Fibroblast of lung (primary cell): ENCODE data around the gene WIPI1. TPM values are rescaled to one million over a fixed set of nuclear protein-coding genes. Genes with fewer than 3 reads are reported as not detected.

Experiments used
- DNase-seq, 2 donors: peaks; one replicate each; pipeline versions ENCODE4 v3.0.0 to v3.0.0-alpha.2; 2010; ENCODE audit warnings: low read depth in 2 of 2
- H2AFZ ChIP-seq: 2 replicates; pipeline ENCODE4 v1.5.1; 2012; ENCODE audit warnings: low read length, control low read depth, inconsistent platforms
- H3K27ac ChIP-seq: 2 replicates; pipeline ENCODE4 v1.5.1; 2011; ENCODE audit warnings: low read length, control low read depth; ENCODE audit not compliant: insufficient read depth
- H3K27me3 ChIP-seq: 2 replicates; pipeline ENCODE4 v1.5.1; 2011; ENCODE audit warnings: mild to moderate bottlenecking, low read length; ENCODE audit not compliant: control insufficient read depth, insufficient read depth
- H3K36me3 ChIP-seq: 2 replicates; pipeline ENCODE4 v1.5.1; 2011; ENCODE audit warnings: low read length; ENCODE audit not compliant: control insufficient read depth, insufficient read depth
- H3K4me1 ChIP-seq: 2 replicates; pipeline ENCODE4 v1.5.1; 2011; ENCODE audit warnings: low read length; ENCODE audit not compliant: control insufficient read depth, insufficient read depth; ENCODE audit errors: extremely low read depth
- H3K4me2 ChIP-seq: 2 replicates; pipeline ENCODE4 v1.5.1; 2011; ENCODE audit warnings: low read length, control low read depth; ENCODE audit not compliant: insufficient read depth; ENCODE audit errors: extremely low read depth
- H3K4me3 ChIP-seq, 4 experiments: fragments of 200-600 bp in 1 of 4; sonication (generic) in 1 of 4; replicated peaks in 1 of 4; 2 replicates each; pipeline ENCODE4 v1.5.1; 2011 to 2016; ENCODE audit warnings: low read length in 4 of 4, low read depth in 3 of 4, mild to moderate bottlenecking in 3 of 4, control low read depth in 2 of 4, inconsistent platforms in 1 of 4, mixed read lengths in 1 of 4; ENCODE audit not compliant: insufficient read depth in 1 of 4; ENCODE audit errors: control extremely low read depth in 1 of 4
- H3K79me2 ChIP-seq: 2 replicates; pipeline ENCODE4 v1.5.1; 2012; ENCODE audit warnings: mild to moderate bottlenecking, low read length, inconsistent platforms; ENCODE audit not compliant: control insufficient read depth, insufficient read depth
- H3K9ac ChIP-seq: 2 replicates; pipeline ENCODE4 v1.5.1; 2011; ENCODE audit warnings: mild to moderate bottlenecking, low read length, control low read depth; ENCODE audit not compliant: insufficient read depth
- H3K9me3 ChIP-seq: 2 replicates; pipeline ENCODE4 v1.5.1; 2012; ENCODE audit warnings: low read depth, low read length; ENCODE audit not compliant: control insufficient read depth, insufficient read depth
- H4K20me1 ChIP-seq: 2 replicates; pipeline ENCODE4 v1.5.1; 2011; ENCODE audit warnings: low read length; ENCODE audit not compliant: control insufficient read depth, insufficient read depth; ENCODE audit errors: extremely low read depth
- EZH2 ChIP-seq: IDR thresholded peaks from 2 replicates; pipeline ENCODE4 v1.5.1; 2012; ENCODE audit warnings: low read length, control low read depth, mild to moderate bottlenecking; ENCODE audit errors: missing control alignments
- polyA plus RNA-seq, 2 donors: library from polyadenylated mRNA; depleted of rRNA in 1 of 2; stranded (reverse) in 1 of 2; unstranded in 1 of 2; fragments of >200 nt; gene quantifications; 2 replicates each; pipeline ENCODE4 v1.2.1, GENCODE V29; 2011 to 2012; ENCODE audit warnings: missing spikeins in 1 of 2
- total RNA-seq: library from RNA; depleted of rRNA; stranded (reverse); fragments of >200 nt; gene quantifications from 2 replicates; pipeline ENCODE4 v1.2.1, GENCODE V29; 2014
- TF ChIP-seq, protein P1 (sequence below), 2 donors: IDR thresholded peaks in 1 of 2; conservative IDR thresholded peaks in 1 of 2; 1 replicate in 1 of 2; 2 replicates in 1 of 2; pipeline ENCODE4 v1.5.1; 2011 to 2012; ENCODE audit warnings: low read length in 2 of 2, control low read depth in 1 of 2, inconsistent platforms in 1 of 2, low read depth in 1 of 2, mild to moderate bottlenecking in 1 of 2

WIPI1 gene
- total and polyA plus RNA-seq, 2 donors (not counting 1 experiment from before 2014, with no cell fraction given): 158 to 251 TPM

DNA sequence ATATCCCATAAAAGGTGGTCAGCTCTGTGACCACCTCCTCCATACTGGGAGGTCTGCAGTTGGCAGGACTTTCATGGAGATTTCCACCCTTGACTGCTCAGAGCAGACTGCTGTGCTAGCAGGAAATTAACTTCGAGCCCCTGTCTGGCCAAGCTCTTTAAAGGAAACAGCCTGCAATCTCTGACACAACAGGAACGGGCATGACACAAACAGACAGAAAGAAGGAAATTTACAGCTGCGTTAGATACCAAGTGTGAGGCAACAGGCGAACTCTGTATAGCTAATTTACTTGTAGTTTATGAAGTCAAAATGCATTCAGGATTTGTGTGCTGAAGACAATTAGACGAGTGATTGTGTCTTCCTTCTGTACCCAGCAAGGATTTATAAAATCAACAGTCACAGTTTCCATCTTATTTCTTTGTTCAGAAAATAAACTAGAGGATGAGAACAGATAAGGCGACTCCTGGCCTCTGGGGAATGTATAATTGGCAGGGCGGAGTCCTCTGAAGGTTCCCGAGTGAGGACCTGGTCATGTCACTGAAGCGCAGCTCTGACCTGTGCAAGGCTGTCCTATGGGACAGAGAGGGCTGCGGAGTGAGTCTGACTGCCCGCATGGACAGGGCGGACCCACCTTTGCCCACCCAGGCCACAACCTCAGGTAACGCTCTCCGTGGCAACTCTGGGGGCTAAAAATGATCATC lies 16.1 kb downstream of the WIPI1 start:
- H3K36me3 ChIP-seq: peaks cover 10% of the 10 kb centered on the region
- no peak overlapping the region for H3K27ac ChIP-seq
- H2AFZ ChIP-seq: no peak overlapping the region
- H3K9me3 ChIP-seq: no peaks in the 10 kb centered on the region
- H3K9ac ChIP-seq: no peak overlapping the region
- DNase-seq: no peak
- no peaks in the 10 kb centered on the region for H3K79me2 ChIP-seq
- no peaks in the 10 kb centered on the region for H3K27me3 ChIP-seq
- peaks cover 2% of the 10 kb centered on the region for H3K4me1 ChIP-seq
- TF ChIP-seq, protein P1, sequence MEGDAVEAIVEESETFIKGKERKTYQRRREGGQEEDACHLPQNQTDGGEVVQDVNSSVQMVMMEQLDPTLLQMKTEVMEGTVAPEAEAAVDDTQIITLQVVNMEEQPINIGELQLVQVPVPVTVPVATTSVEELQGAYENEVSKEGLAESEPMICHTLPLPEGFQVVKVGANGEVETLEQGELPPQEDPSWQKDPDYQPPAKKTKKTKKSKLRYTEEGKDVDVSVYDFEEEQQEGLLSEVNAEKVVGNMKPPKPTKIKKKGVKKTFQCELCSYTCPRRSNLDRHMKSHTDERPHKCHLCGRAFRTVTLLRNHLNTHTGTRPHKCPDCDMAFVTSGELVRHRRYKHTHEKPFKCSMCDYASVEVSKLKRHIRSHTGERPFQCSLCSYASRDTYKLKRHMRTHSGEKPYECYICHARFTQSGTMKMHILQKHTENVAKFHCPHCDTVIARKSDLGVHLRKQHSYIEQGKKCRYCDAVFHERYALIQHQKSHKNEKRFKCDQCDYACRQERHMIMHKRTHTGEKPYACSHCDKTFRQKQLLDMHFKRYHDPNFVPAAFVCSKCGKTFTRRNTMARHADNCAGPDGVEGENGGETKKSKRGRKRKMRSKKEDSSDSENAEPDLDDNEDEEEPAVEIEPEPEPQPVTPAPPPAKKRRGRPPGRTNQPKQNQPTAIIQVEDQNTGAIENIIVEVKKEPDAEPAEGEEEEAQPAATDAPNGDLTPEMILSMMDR (conservative IDR thresholded peaks at IDR 0.05 in 1 of 2, IDR thresholded peaks at IDR 0.05 in 1 of 2; ENCODE audit: low read depth in 1 of 2, low read length in 2 of 2): no peak
- no peak for TF ChIP-seq EZH2
- H3K4me3 ChIP-seq: no peak overlapping the region
- H4K20me1 ChIP-seq: no peaks in the 10 kb centered on the region
- no peak overlapping the region for H3K4me2 ChIP-seq

DNA sequence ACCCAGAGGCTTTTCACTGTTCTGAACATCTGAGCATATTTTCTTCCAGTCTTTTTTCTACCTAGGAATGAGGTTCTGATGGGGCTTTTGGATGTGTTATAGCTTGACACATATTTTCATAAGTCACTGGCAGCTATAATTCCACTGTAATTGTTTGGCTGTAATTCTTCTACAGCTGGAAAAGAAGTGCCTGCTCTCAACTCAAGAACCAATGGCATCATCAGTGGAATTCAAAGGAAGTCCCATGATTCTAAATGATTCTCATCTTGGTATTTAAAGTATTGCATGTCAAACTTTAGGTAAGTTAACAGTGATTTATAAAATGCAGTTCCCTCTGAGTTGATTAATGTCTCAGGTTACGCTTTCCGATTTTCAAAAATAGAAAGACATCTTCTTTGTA lies 16.8 kb downstream of the WIPI1 start:
- H3K27ac ChIP-seq: no peak overlapping the region
- H3K4me3 ChIP-seq: no peak overlapping the region
- H3K9ac ChIP-seq: no peak overlapping the region
- peaks cover 12% of the 10 kb centered on the region for H3K36me3 ChIP-seq
- H3K27me3 ChIP-seq: no peaks in the 10 kb centered on the region
- H4K20me1 ChIP-seq: no peaks in the 10 kb centered on the region
- TF ChIP-seq, protein P1 (conservative IDR thresholded peaks at IDR 0.05 in 1 of 2, IDR thresholded peaks at IDR 0.05 in 1 of 2; ENCODE audit: low read depth in 1 of 2, low read length in 2 of 2): no peak
- TF ChIP-seq EZH2: no peak
- peaks cover 6% of the 10 kb centered on the region for H3K4me1 ChIP-seq
- H3K4me2 ChIP-seq: no peak overlapping the region
- H2AFZ ChIP-seq: no peak overlapping the region
- no peak for DNase-seq
- no peaks in the 10 kb centered on the region for H3K9me3 ChIP-seq
- H3K79me2 ChIP-seq: no peaks in the 10 kb centered on the region

DNA sequence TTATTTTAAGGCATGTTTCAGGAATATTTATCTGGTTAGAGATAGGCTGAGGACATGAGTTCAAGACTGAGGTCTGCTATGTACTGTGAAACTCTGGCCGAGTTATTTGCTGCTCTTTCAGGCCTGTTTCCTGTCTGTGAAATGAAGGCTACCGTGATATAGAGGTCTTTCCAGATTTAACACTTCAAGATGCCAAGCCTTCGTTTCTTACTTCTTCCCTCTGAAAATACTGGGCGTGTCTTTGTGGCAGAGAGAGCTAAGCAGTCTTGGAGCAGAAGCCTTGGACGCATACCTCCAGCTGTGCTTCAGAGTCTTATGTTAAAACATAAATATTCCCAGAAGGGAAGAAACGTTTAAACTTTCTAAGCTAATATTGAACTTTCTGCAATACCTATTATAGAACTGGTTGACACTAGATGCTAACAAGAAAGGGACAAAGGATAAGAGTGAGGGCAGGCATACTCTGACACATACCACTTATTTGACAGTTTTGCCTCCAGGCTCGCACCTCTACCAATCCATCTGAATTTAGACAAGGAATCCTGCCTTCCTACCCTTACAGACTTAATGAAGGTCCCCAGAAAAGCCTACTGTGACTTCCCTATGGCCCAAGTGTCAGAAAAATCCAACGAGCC lies 17.5 kb downstream of the WIPI1 start:
- Histone ChIP-seq H3K27ac (no peak overlapping the region), H3K4me3 (no peak overlapping the region), H4K20me1 (no peaks in the 10 kb centered on the region), H3K9ac (no peak overlapping the region), H3K4me2 (no peak overlapping the region), H3K9me3 (no peaks in the 10 kb centered on the region), H3K79me2 (no peaks in the 10 kb centered on the region), H3K4me1 (peaks cover 6% of the 10 kb centered on the region), H3K27me3 (no peaks in the 10 kb centered on the region), H3K36me3 (peaks cover 16% of the 10 kb centered on the region), H2AFZ (no peak overlapping the region)
- DNase-seq: no peak
- no peak for TF ChIP-seq EZH2
- TF ChIP-seq, protein P1 (conservative IDR thresholded peaks at IDR 0.05 in 1 of 2, IDR thresholded peaks at IDR 0.05 in 1 of 2; ENCODE audit: low read depth in 1 of 2, low read length in 2 of 2): no peak
